ENCODE measurements around the gene FGG.
"Not testable (repeated sequence)": the region's sequence is repeated elsewhere in the genome, so short reads cannot be mapped to it uniquely, and the experiment has no call there.

The FGG gene

GRCh38 chr4:154610582-154610981, 1.9 kb downstream of the FGG start:
- no peak for DNase-seq (ENCODE audit: low spot score)

- no peak for DNase-seq (ENCODE audit: low spot score)
Observed at GRCh38 chr4:154609532-154609931, 2.9 kb downstream of the FGG start.

- DNase-seq (ENCODE audit: low spot score): no peak
Observed at GRCh38 chr4:154608361-154609252, 3.8 kb downstream of the FGG start.

GRCh38 chr4:154606728-154607723, 5.4 kb downstream of the FGG start:
- DNase-seq (ENCODE audit: low spot score): no peak

- no peak for DNase-seq (ENCODE audit: low spot score)
Observed at GRCh38 chr4:154604696-154605200, 7.7 kb downstream of the FGG start.

GRCh38 chr4:154603033-154603943, 9.2 kb downstream of the FGG start:
- DNase-seq (ENCODE audit: low spot score): no peak

- DNase-seq (ENCODE audit: low spot score): no peak
Observed at GRCh38 chr4:154602404-154603020, 9.9 kb downstream of the FGG start.

GRCh38 chr4:154597798-154598774, 14.4 kb downstream of the FGG start:
- DNase-seq (ENCODE audit: low spot score): no peak

- DNase-seq (ENCODE audit: low spot score): not testable (repeated sequence)
Observed at GRCh38 chr4:154597281-154597680, 15.2 kb downstream of the FGG start.

GRCh38 chr4:154595807-154596206, 16.6 kb downstream of the FGG start:
- DNase-seq (ENCODE audit: low spot score): no peak

- DNase-seq (ENCODE audit: low spot score): not testable (repeated sequence)
Observed at GRCh38 chr4:154594343-154594742, 18.1 kb downstream of the FGG start.

- DNase-seq (ENCODE audit: low spot score): no peak
Observed at GRCh38 chr4:154593868-154594267, 18.6 kb downstream of the FGG start.

- DNase-seq (ENCODE audit: low spot score): no peak
Observed at GRCh38 chr4:154591890-154592289, 20.6 kb downstream of the FGG start.

GRCh38 chr4:154590329-154591006, 22.0 kb downstream of the FGG start, which contains the start of gene FGA:
Gene FGA, minus strand, starts transcription at chr4:154590742. Its CDS starts 55 bp downstream, at chr4:154590687.
- DNase-seq (ENCODE audit: low spot score): no peak

GRCh38 chr4:154589296-154590197, 22.9 kb downstream of the FGG start:
- no peak for DNase-seq (ENCODE audit: low spot score)

GRCh38 chr4:154588198-154588597, 24.3 kb downstream of the FGG start:
- DNase-seq (ENCODE audit: low spot score): no peak

- DNase-seq (ENCODE audit: low spot score): no peak
Observed at GRCh38 chr4:154586296-154587033, 26.0 kb downstream of the FGG start.
